ENCODE results near the gene CYTL1. TPM values are rescaled to one million over a fixed set of nuclear protein-coding genes. Genes with fewer than 3 reads are reported as not detected.

CYTL1 gene
- total and polyA plus RNA-seq, 2 donors (not counting 3 experiments of a cell fraction or from before 2014, with no cell fraction given) = 4.0 to 36.8 TPM

DNA sequence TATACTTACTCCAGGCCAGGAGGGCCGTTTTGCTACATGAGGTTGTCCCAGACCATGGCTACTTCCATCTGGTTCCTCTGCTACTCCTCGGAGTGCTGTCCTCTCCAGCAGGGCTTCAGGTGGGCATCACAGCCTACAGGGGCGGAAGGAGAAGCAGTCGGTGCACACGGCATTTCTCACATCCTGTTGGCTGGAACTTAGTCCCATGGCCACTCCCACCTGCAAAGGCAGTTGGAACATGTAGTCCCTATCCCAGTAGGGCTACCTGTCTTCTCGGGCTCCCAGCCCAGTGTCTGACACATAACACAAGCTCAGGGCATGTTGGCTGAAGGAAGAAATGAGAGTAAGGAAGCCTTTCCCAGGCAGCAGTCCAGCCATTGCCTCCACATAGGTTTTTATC is 24.3 kb upstream of the CYTL1 start:
- no peaks in the 10 kb centered on the region for H3K27me3 ChIP-seq (ENCODE audit: control insufficient read depth in 2 of 2, insufficient read depth in 2 of 2, low read length in 2 of 2)
- no peaks in the 10 kb centered on the region for H3K79me2 ChIP-seq (ENCODE audit: control insufficient read depth, insufficient read depth, low read length)
- intact Hi-C loops (cut with micrococcal nuclease) = no loop called here
- no peaks in the 10 kb centered on the region for H3K36me3 ChIP-seq (ENCODE audit: control insufficient read depth in 2 of 2, extremely low read depth in 1 of 2, insufficient read depth in 2 of 2, low read length in 2 of 2)
- no peak overlapping the region for H3K4me3 ChIP-seq (replicated peaks in 1 of 3; ENCODE audit: insufficient read depth in 1 of 3, low read depth in 1 of 3, low read length in 3 of 3)
- FAIRE-seq (no peak), DNase-seq (ENCODE audit: low read depth, low spot score) (no peak)
- no TSS peak for BruUV-seq (replicated peaks)
- dilution Hi-C loops (cut with MboI; ENCODE audit: extremely low pct_ligation_motif_present, low sequenced_read_pairs) = no loop called here
- no peak overlapping the region for H2AFZ ChIP-seq (ENCODE audit: low read depth, low read length)
- peaks cover 22% of the 10 kb centered on the region for H3K4me1 ChIP-seq (ENCODE audit: control insufficient read depth, extremely low read depth, insufficient read depth, low read length)
- ChIA-PET CTCF (interaction anchor here (0.9 to 1.9 kb wide), 5 partner anchors 10 to 49 kb away, joined by 3 to 8 read pairs (median 4); no protein-coding TSS in a partner anchor), POLR2A (no interaction called here)
- H3K9me1 ChIP-seq (replicated peaks; ENCODE audit: control insufficient read depth, extremely low read depth, insufficient read depth, low read length) = no peaks in the 10 kb centered on the region
- H3K27ac ChIP-seq (ENCODE audit: insufficient read depth, low read depth, low read length) = no peak overlapping the region
- no peaks in the 10 kb centered on the region for H3K9me3 ChIP-seq (replicated peaks; ENCODE audit: control insufficient read depth, insufficient read depth, low read length)
- TF ChIP-seq POLR2A (IDR thresholded peaks at IDR 0.05; ENCODE audit: low read depth, low read length) (no peak), EZH2 (IDR thresholded peaks at IDR 0.05; ENCODE audit: borderline replicate concordance, low read depth, low read length, severe bottlenecking) (no peak), MYC (IDR thresholded peaks at IDR 0.05; ENCODE audit: low read depth, low read length) (no peak), GATA2 (IDR thresholded peaks at IDR 0.05; ENCODE audit: insufficient read depth, insufficient read length, low read depth, low read length) (no peak)
- H3K9ac ChIP-seq (replicated peaks; ENCODE audit: extremely low read depth, insufficient read depth, low read length) = no peak overlapping the region
- H4K20me1 ChIP-seq (replicated peaks; ENCODE audit: control insufficient read depth, extremely low read depth, insufficient read depth, low read length) = no peaks in the 10 kb centered on the region
- no peak overlapping the region for H3K4me2 ChIP-seq (ENCODE audit: insufficient read depth, low read length)

DNA sequence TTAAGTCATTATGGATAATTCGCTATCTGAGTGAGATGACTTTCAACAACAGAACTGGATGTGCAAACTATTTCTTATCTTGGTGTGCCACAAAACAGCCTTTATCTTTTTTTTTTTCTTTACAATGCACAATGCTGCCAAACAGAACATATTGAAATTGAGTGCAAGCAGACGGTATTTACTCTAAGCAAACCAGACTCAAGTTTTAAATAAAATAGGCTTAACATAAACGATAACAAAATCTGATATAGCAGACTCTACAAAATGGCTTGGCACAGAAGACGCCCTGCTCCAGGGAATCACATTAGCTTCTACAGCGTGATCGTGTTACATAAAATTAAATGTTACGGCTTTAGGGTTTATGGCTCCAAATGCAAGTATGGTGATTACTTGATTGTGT is 22.4 kb upstream of the CYTL1 start:
- FAIRE-seq = no peak

More for the DNA sequence above, 22.4 kb upstream of the CYTL1 start:
- Histone ChIP-seq H3K4me3 (replicated peaks in 1 of 3; ENCODE audit: insufficient read depth in 1 of 3, low read depth in 1 of 3, low read length in 3 of 3) (no peak overlapping the region), H3K4me2 (ENCODE audit: insufficient read depth, low read length) (no peak overlapping the region), H3K27me3 (ENCODE audit: control insufficient read depth in 2 of 2, insufficient read depth in 2 of 2, low read length in 2 of 2) (no peaks in the 10 kb centered on the region), H3K9ac (replicated peaks; ENCODE audit: extremely low read depth, insufficient read depth, low read length) (no peak overlapping the region), H3K9me1 (replicated peaks; ENCODE audit: control insufficient read depth, extremely low read depth, insufficient read depth, low read length) (no peaks in the 10 kb centered on the region), H3K27ac (ENCODE audit: insufficient read depth, low read depth, low read length) (no peak overlapping the region), H3K79me2 (ENCODE audit: control insufficient read depth, insufficient read depth, low read length) (no peaks in the 10 kb centered on the region), H3K36me3 (ENCODE audit: control insufficient read depth in 2 of 2, extremely low read depth in 1 of 2, insufficient read depth in 2 of 2, low read length in 2 of 2) (no peaks in the 10 kb centered on the region), H3K4me1 (ENCODE audit: control insufficient read depth, extremely low read depth, insufficient read depth, low read length) (peaks cover 38% of the 10 kb centered on the region), H3K9me3 (replicated peaks; ENCODE audit: control insufficient read depth, insufficient read depth, low read length) (no peaks in the 10 kb centered on the region), H4K20me1 (replicated peaks; ENCODE audit: control insufficient read depth, extremely low read depth, insufficient read depth, low read length) (no peaks in the 10 kb centered on the region), H2AFZ (ENCODE audit: low read depth, low read length) (no peak overlapping the region)
- intact Hi-C loops (cut with micrococcal nuclease) (no loop called here), dilution Hi-C loops (cut with MboI; ENCODE audit: extremely low pct_ligation_motif_present, low sequenced_read_pairs) (no loop called here)
- no peak for DNase-seq (ENCODE audit: low read depth, low spot score)
- no TSS peak for BruUV-seq (replicated peaks)
- ChIA-PET POLR2A (no interaction called here), CTCF (no interaction called here)
- TF ChIP-seq POLR2A (IDR thresholded peaks at IDR 0.05; ENCODE audit: low read depth, low read length) (no peak), FOS (IDR thresholded peaks at IDR 0.05; ENCODE audit: borderline replicate concordance, insufficient read depth, low read length) (no peak), JUN (IDR thresholded peaks at IDR 0.05; ENCODE audit: borderline replicate concordance, insufficient read depth, insufficient read length, low read depth) (no peak), MYC (IDR thresholded peaks at IDR 0.05; ENCODE audit: low read depth, low read length) (no peak)
